CD4-positive, alpha-beta T cell treated with Interleukin-1 beta for 1 hour (primary cell): Measurements from ENCODE around the gene HAUS1.
"Not testable (repeated sequence)": the region's sequence is repeated elsewhere in the genome, so short reads cannot be mapped to it uniquely, and the experiment has no call there.

ENCODE experiments used
- DNase-seq, 2 donors: peaks; one replicate each; pipeline ENCODE4 v3.0.0-alpha.2; 2020 to 2022

HAUS1 gene

GRCh38 chr18:46160050-46160798 lies 56.0 kb downstream of the HAUS1 start:
- DNase-seq = no peak

DNA sequence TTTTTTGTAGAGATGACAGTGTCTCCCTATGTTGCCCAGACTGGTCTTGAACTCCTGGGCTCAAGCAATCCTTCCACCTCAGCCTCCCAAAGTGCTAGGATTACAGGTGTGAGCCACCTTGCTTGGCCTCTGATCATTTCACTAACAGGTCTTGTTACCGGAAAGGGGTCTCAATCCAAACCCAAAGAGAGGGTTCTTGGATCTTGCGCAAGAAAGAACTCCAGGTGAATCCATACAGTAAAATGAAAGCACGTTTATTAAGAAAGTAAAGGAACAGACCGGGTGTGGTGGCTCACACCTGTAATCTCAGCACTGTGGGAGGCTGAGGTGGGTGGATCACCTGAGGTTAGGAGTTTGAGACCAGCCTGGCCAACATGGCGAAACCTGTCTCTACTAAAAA lies 56.7 kb downstream of the HAUS1 start:
- DNase-seq = not testable (repeated sequence)

DNA sequence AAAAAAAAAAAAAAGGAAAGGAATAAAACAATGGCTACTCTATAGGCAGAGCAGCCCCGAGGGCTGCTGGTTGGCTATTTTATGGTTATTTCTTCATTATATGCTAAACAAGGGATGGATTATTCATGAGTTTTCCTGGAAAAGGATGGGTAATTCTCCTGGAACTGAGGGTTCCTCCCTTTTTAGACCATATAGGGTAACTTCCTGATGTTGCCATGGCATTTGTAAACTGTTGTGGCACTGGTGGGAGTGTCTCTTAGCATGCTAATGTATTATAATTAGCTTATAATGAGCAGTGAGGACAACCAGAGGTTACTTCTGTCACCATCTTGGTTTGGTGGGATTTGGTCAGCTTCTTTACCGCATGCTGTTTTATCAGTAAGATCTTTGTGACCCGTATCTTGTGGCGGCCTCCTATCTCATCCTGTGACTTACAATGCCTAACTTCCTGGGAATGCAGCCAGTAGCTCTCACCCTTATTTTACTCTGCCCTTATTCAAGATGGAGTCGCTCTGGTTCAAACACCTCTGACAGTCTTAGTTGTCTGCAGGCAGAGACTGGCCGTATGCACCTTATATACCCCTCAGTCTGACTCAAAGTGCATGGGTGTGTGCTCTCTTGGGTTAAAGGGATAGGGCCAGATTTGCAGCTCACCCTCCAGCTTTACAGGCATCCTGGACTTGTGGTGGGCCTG lies 57.7 kb downstream of the HAUS1 start:
- no peak for DNase-seq

- no peak for DNase-seq
Observed at GRCh38 chr18:46163091-46163490, 58.9 kb downstream of the HAUS1 start.

DNA sequence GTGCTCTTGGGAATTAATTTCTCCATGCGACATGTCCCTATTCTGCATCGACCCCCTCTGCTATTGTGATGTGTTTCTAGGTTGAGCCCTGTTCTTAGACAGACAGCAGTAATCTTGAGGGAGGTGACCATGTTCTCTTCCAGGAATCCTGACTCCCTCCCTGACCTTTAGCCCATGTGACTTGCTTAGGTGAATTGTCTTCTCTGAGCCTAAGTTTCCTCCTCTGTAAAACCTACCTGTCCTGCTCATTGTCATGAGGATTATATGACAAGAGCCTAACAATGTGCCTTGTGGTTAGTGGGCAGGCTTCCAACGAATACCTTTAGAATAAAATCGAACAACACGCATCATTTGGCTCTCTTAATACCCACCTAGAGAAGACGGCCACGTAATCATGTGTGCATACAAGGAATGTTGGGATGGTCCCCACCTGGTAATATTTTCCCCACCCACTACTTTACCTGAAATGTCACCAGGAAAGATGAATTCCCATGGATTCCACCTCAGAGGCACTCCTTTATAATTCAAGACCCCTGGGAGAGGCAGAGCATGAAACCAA lies 59.8 kb downstream of the HAUS1 start:
- DNase-seq = no peak

GRCh38 chr18:46164502-46164901 lies 60.3 kb downstream of the HAUS1 start:
- not testable (repeated sequence) for DNase-seq

- DNase-seq = no peak
Observed at GRCh38 chr18:46164920-46165319, 60.7 kb downstream of the HAUS1 start.

DNA sequence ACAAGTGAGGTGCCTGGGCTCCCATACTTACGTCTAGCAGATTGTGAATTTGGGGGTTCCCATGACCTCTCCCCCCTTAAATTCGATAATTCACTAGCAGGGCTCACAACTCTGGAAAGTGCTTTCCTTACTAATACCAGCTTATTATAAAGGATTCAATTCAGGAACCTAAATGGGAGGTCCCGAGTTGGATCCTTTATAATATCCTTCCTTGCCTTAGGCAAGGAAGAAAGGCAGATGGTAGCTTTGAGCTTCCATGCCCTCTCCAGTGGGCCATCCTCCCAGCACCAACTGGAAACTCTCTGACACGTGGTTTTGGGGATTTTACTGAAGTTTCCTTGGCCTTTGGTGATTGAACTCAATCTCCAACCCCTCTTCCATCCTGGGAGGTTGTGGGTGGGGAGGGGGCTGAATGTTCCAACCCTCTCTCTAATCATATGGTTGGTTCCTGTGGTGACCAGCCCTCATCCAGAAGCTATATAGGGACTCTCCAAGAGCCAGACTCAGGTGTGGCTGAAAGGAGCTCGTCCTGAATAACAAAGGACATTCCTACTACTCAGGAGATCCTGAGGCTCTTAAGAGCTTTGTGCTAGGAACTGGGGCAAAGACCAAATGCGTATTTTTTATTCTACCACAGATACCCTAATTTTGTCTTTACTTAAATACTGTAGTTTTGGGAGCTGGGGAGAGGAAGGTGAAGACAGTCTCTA lies 62.2 kb downstream of the HAUS1 start:
- DNase-seq = no peak

- peak; percentile 27 to 79 for DNase-seq
Observed at GRCh38 chr18:46167971-46168370, 63.8 kb downstream of the HAUS1 start.

- DNase-seq = no peak
Observed at GRCh38 chr18:46169464-46169941, 65.3 kb downstream of the HAUS1 start.

DNA sequence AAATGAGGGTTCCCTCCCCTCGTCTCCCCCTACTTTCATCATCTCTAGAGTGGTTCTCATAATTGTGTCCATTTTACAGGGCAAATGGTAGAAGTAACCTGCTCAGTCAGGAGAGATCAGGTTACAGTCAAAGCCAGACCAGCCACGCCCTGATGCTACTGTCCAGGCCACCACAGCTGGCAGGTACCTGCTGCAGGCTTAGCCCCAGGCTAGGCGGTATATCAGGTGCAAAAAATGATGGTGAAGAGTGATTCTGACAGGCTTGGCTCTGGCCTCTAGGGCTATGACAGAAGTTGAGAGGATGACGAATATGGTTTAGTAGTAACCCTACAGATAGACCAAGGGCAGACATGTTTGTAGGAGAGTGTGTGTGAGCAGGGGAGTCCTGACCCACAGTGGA lies 67.1 kb downstream of the HAUS1 start:
- DNase-seq = no peak

DNA sequence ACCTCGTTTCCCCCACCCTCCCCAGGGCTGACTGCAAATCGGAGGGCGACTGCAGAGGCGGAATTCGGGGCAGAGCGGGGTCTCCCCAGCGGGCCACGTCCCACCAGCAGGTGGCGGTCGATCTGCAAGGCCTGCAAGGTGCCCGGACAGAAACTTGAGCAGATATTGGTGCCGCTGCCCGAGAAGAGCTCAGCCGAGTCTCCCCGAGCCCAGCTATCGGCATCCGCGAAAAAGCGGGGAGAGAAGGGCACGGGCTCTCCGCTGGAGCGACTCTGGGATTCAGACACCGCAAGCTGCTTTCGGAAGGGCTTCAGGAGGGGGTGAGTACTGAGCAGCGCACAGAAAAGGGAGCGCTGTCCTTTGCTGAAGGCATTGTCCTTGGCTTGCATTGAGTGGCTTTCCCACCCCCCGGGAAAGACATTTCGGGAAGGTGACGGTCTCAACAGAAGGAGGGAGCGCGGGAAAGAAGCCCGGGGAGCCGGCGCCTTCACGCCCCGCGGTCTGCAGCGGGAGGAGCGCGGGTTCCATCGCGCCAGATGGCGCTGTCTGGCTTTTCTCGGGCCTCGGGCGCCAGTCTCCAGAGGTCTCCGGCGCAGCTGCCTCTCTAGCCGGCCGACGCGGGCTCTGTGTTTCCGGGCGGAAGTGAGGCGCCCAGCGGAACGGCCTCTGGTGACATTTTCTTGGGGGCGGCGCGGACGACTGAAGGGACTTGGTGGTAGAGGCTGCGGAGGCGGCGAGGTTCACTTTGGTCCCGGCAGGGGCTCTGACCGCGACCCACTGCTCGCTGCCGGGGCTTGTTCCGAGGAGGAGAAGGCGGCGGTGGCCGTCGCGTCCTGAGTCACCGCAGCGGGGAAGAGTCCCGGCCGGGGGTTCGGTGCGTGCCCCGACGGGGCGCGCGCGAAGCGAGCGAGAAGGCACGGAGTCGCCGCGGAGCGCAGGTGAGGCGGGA lies 69.5 kb downstream of the HAUS1 start:
- peak; percentile 94 for DNase-seq

DNA sequence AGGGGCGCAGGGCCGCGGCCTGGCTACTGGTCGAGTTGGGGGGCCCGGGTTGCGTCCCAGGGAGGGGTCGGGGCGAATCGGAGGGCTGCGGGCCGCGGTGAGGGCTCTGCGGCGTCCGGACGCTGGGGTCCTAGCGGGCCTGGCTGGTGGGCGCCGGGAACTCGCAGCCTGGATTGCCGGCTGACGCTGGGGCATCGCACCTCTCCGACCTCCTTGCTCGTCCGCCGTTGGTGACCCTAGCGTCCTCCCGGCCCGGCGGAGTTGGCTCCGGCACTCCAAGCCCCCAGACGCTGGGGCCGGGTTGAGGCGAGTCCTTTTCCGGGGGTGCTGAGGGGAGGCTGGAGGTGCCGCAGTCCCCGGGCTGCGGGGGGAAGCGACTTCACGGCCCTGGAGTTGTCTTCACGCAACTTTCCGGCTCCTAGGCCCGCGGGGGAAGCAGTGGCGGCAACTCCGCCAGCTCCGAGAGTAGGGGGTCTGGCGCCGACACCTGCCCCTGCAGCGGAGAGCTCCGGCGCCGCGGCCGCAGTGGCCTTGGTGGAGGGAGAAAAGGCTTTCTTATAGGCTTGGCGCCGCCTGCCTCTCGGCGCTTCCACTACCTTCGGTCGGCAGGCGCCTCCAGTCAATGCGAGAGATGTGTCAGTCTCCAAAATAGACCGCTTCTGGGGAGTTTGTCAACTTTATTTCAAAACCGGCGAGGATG lies 70.3 kb downstream of the HAUS1 start:
- DNase-seq = peak; percentile 17 to 29

DNA sequence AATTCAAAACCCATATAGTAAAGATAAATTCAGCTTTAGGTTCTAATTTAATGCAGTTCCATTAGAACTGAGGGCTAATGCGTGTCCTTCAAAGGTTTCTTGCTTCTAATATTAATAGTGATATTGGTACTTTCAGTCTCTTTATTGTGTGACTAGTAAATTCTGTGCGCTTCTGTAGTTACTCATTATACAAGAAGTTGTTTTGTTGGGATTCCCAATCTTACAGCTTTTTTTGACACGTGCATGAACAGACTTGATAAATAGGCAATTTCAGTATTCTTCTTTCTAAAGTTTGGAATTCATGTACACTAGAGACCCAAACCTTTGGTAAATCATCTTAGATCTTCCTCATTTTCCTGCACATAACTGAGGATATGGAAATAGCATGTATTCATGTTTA lies 71.8 kb downstream of the HAUS1 start:
- no peak for DNase-seq
